ENCODE data around the gene THRSP.
"Not testable (repeated sequence)": the region's sequence is repeated elsewhere in the genome, so short reads cannot be mapped to it uniquely, and the experiment has no call there.

Gene THRSP

DNA sequence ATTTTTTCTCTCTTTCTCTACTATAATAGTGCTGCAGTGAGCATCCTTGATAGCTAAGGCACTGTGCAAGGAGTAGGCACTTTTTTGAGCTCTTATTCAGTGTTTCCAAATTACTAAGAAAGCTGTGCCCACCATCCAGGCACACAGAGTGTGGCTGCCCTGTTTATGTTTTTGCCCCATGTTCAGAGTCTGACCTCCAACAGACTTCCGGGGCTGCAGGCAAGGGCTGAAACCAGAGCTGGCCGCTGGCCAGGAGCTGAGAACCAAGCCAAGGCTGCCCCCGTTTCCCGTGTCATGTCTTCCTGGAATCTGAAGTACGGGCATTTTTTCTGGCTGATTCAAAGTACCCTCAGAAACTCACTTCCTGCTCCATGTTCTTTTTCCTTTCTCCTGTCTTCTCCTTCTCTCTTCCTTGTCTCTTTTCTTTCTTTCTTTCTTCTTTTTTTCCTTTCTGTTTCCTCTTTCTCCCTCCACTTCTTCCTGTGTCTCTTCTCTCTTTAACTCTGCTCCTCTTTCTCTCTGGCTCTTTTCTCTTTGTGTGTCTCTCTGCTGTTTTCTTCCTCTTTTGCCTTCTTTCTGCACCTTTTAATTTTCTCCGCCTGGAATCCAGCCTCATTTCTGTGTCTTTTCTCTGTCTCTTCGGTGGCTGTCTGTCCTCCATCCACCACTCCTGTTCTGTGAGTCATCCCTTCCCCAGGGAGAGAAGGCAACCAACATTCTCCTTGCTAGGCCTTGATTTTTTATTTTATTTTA lies 23.6 kb upstream of the THRSP start:
- peak; percentile 33 for DNase-seq

DNA sequence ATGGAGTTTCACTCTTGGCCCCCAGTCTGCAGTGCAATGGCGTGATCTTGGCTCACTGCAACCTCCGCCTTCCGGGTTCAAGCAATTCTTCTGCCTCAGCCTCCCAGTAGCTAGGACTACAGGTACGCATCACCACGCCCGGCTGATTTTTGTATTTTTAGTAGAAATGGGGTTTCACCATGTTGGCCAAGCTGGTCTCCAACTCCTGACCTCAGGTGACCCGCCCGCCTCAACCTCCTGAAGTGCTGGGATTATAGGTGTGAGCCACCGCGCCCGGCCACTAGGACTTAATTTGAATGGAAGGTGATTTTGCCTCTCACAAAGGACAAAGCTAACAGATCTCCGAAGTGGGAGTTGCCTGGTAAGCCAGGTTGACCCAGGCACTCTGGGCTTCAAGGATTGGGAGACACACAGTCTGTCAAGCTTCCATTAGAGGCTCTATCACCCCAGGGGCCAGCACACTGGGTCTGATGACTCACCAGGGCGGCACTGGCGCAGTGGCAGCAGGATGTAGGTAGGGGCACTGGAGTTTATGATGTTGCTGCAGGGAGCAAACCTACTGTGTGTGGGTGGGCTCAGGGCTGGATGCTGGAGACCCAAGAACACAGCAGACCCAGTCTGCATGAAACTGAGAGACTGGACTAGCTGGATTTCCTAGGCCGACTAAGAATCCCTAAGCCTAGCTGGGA lies 22.8 kb upstream of the THRSP start:
- DNase-seq, result no peak

DNA sequence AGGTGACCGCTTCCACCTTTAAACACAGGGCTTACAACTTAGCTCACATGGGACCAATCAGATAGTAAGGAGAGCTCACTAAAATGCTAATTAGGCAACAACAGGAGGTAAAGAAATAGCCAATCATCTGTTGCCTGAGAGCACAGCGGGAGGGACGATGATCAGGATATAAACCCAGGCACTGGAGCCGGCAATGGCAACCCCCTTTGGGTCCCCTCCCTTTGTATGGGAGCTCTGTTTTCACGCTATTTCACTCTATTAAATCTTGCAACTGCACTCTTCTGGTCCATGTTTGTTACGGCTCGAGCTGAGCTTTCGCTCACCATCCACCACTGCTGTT lies 22.3 kb upstream of the THRSP start:
- DNase-seq, result not testable (repeated sequence)

DNA sequence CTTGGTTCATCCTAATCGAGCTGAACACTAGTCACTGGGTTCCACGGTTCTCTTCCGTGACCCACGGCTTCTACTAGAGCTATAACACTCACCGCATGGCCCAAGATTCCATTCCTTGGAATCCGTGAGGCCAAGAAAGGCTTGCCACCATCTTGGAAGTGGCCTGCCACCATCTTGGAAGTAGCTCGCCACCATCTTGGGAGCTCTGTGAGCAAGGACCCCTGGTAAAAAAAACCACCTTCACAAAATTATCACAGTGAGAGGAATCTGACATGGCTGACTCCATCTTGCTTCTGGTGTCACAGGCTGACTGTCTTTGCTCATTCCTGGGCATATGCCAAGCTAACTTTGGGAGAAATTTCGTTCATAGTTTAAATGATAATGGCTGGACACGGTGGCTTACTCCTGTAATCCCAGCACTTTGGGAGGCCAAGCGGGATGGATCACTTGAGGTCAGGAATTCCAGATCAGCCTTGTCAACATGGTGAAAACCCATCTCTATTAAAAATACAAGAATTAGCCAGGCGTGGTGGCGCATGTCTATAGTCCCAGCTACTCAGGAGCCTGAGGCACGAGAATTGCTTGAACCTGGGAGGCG lies 21.7 kb upstream of the THRSP start:
- no peak for DNase-seq

GRCh38 chr11:78044706-78045105 lies 19.0 kb upstream of the THRSP start:
- DNase-seq, result no peak

DNA sequence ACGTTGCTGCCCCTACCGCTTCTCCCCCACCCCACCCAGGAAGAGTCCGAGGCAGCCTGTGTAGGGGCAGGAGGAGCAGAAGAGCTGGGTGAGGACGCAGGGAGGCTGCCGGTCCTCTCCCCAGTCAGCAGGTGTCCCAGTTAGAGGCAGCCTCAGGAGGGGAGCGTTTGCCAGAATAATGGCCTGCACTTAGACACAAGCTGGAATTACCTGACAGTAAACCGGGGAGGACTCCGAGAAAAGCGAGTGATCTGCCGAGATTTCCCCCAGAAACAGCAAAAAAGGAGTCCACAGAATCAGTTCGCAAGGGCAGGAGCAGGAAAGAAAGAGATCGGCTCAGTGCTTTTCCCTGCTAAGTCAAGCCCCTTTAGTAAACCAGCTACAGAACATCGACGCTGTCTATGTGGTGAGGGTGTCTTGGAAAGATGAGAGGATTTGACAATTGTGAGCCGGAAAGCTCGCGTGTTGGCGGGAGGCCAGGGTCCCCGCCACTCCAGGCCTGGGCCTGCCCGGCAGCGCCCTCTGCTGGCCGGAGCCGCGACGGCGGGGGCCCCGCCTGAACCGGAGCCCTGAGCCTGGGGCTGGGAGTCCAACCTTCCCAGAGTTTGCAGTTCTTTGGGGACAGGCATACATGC lies 17.7 kb upstream of the THRSP start:
- DNase-seq, result peak; percentile 50

DNA sequence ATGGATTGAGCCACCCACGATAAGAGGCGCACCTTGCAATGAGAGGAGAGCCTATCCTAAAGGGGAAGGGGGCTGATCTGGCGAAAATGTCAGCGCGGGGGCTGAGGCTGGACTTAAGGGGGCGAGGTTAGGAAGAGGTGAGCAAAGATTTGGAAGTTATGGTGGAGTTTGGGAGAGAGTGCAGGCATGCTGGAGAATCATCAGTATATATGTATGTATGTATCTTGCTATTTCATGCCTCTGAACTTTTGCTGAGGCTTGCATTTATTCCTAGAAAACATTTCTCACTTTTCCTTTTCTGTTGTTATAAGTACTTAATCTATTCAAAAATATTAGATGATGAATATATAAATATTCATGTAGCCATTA lies 17.2 kb upstream of the THRSP start:
- no peak for DNase-seq

DNA sequence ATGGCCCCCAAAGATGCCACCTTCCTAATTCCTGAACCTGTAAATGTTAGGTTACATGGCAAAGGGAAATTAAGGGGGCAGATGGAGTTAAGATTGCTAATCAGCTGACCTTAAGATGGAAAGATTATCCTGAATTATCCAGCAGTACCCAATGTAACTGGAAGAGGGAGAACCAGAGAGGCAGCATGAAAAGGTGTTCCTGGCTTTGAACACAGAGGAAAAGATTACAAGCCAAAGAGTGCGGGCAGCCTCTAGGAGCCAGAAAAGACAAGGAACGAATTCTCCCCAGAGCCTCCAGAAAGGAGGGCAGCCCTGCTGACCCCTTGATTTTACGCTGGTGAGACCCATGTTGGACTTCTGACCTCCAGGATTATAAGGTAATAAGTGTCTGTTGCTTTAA lies 15.1 kb upstream of the THRSP start:
- DNase-seq, result no peak

DNA sequence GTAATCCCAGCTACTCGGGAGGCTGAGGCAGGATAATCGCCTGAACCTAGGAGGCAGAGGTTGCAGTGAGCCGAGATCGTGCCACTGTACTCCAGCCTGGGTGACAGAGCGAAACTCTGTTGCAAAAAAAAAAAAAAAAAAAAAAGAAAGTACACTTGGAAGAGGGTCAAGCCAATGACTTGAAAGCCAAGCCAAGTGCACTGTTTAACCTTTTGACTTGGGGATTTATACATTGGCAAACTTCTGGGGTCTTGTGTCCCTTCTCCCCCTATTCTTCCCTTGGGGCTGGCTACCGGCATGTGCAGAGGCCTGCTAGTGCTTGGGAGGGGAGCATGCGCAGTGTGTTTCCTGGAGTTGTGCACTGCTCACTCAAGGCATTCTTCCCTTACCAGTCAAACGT lies 14.3 kb upstream of the THRSP start:
- DNase-seq, result no peak

GRCh38 chr11:78050964-78051831 lies 12.5 kb upstream of the THRSP start:
- no peak for DNase-seq

- no peak for DNase-seq
Observed at GRCh38 chr11:78054971-78055370, 8.7 kb upstream of the THRSP start.

GRCh38 chr11:78056093-78056492 lies 7.6 kb upstream of the THRSP start:
- no peak for DNase-seq

GRCh38 chr11:78057462-78058055 lies 6.1 kb upstream of the THRSP start:
- no peak for DNase-seq

- DNase-seq, result not testable (repeated sequence)
Observed at GRCh38 chr11:78059749-78060328, 3.8 kb upstream of the THRSP start.

DNA sequence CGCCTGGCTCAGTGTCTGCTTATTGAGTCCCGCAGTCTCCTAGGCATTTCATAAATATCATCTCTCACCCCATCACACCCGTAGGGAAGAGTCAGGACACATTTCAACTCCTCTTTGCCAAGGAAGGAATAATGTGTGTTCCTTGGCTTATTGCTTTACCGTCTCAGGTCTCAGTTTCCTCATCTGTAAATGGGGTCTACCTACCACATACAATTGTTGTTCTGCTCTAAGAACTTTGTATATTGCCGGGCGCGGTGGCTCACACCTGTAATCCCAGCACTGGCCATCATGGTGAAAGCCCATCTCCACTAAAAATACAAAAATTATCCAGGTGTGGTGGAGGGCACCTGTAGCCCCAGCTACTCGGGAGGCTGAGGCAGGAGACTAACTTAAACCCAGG lies 3.1 kb upstream of the THRSP start:
- DNase-seq, result no peak

GRCh38 chr11:78061088-78061920 lies 2.4 kb upstream of the THRSP start:
- peak; percentile 9 for DNase-seq

DNA sequence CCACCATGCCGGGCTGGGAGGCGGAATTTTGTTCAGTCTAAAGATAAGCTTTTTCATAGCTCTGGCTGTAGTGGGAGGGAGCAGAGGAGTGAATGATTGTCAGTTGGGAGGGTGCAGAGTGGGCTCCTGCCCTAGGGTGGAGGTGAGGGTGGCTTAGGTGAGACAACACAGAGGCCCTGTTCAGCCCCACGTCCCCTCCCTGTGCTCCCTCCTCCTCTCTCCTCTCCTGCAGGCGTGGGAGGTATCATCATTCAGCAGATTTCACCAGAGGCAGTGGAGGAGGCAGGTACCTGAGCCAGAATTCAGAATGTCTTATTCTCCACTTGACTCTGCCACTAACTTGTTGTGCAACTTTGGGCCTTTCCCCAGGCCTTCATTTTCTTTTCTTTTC lies 1.7 kb upstream of the THRSP start:
- no peak for DNase-seq

DNA sequence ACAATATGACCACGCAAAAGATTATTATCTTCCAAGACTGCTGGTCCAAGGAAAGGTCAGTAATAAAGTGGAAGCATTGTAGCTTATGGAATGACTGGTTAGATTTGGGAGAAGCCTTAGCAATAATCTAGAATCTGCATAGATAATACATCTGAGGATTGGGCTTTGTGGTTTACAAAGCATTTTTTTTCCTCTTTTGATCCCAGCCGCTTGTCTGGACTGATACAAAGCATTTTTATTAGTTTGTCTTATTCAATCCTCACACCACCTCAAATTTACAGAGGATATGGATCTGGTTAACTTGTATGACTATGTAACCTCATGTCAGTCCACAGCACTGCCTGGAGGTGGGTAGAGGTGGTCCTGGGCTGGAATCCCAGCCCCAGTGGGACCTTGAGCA lies 990 bp upstream of the THRSP start:
- no peak for DNase-seq

GRCh38 chr11:78065203-78065602 lies 1.5 kb downstream of the THRSP start:
- no peak for DNase-seq

GRCh38 chr11:78066471-78066870 lies 2.8 kb downstream of the THRSP start:
- no peak for DNase-seq

DNA sequence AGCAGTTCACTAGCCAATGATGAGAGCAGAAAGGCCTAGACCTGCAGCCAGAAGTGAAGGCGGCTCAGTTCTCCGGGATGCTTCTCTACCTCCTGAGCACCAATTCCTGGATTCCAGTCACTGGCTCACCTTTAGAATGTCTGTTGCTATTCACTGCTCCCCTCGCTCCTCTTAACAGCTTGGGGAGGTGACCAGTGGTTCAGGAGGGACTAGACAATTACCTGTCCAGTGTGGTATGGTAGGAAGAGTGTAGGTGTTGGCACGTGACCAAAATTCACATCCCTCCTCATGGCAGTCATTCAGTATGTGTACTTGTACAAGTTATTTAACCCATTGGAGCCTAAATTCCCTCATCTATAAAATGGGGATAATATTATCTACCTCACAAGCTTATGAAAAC lies 4.0 kb downstream of the THRSP start:
- DNase-seq, result no peak
